ENCODE results near the gene DHRS1.

DNA sequence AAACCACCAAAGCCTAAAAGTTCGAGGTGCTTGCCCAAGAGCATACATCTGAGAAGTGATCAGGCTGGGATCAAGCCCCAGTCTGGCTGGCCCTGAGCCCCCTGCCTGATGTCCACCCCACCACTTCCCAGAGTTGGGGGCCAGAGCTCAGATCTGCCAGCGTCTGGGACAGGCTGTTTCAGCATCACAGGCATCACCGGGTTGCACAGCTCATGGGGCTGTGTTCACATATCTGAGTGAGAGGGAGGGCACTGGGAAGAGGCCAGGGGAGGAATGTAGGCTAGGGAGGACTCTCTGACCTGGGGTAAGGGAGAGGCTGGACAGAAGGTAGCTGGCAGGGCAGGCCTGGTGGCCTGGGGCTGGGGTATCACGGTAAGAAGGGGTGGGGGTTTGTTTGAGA lies 42.6 kb downstream of the DHRS1 start:
- TF ChIP-seq, protein P1, sequence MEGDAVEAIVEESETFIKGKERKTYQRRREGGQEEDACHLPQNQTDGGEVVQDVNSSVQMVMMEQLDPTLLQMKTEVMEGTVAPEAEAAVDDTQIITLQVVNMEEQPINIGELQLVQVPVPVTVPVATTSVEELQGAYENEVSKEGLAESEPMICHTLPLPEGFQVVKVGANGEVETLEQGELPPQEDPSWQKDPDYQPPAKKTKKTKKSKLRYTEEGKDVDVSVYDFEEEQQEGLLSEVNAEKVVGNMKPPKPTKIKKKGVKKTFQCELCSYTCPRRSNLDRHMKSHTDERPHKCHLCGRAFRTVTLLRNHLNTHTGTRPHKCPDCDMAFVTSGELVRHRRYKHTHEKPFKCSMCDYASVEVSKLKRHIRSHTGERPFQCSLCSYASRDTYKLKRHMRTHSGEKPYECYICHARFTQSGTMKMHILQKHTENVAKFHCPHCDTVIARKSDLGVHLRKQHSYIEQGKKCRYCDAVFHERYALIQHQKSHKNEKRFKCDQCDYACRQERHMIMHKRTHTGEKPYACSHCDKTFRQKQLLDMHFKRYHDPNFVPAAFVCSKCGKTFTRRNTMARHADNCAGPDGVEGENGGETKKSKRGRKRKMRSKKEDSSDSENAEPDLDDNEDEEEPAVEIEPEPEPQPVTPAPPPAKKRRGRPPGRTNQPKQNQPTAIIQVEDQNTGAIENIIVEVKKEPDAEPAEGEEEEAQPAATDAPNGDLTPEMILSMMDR (IDR thresholded peaks at IDR 0.05): no peak
- TF ChIP-seq POLR2A (IDR thresholded peaks at IDR 0.05): no peak

All from suprapubic skin (tissue), 3 donors.